Neural progenitor cell (in vitro differentiated cells): ENCODE measurements around the gene ANKRD28.

Experiments
- CTCF ChIP-seq: fragments of 200-600 bp; sonication (generic); IDR thresholded peaks from 2 replicates; pipeline ENCODE4 v1.5.1; 2017; ENCODE audit warnings: antibody characterized with exemption, mild to moderate bottlenecking
- EZH2 ChIP-seq: fragments of 200-600 bp; sonication (generic); IDR thresholded peaks from 2 replicates; pipeline ENCODE4 v1.6.1; 2017; ENCODE audit warnings: antibody characterized with exemption, mild to moderate bottlenecking, moderate library complexity
- EZH2phosphoT487 ChIP-seq: fragments of 200-600 bp; sonication (generic); IDR thresholded peaks from 2 replicates; pipeline ENCODE4 v1.6.1; 2017; ENCODE audit warnings: antibody characterized with exemption

GRCh38 chr3:15753056-15753710 is 44.6 kb downstream of the ANKRD28 start:
- TF ChIP-seq CTCF: no peak
- no peak for TF ChIP-seq EZH2phosphoT487
- TF ChIP-seq EZH2: no peak
